NT2/D1 (cell line): Measurements from ENCODE around the gene RHBDD1.

Experiments
- SUZ12 ChIP-seq: IDR thresholded peaks from 2 replicates; pipeline ENCODE4 v1.6.1; 2011; ENCODE audit not compliant: insufficient read length, insufficient read depth; ENCODE audit errors: extremely low read depth
- YY1 ChIP-seq: IDR thresholded peaks from 2 replicates; pipeline ENCODE4 v1.6.1; 2011; ENCODE audit not compliant: insufficient read length, insufficient read depth
- ZNF274 ChIP-seq: IDR thresholded peaks from 2 replicates; pipeline ENCODE4 v1.6.1; 2011; ENCODE audit warnings: mild to moderate bottlenecking, low read depth, low read length

GRCh38 chr2:226887940-226888339 is 52.1 kb downstream of the RHBDD1 start:
- TF ChIP-seq SUZ12 (no peak), ZNF274 (no peak), YY1 (no peak)
